Thyroid gland (tissue), 4 donors: ENCODE results near the gene HOXC11. TPM values are rescaled to one million over a fixed set of nuclear protein-coding genes. Genes with fewer than 3 reads are reported as not detected.

Experiments
- DNase-seq, 2 donors: peaks; one replicate each; pipeline ENCODE4 v3.0.0-alpha.2; 2019
- H3K27ac ChIP-seq, 3 donors: fragments of 200-600 bp; sonication (generic); 1 replicate in 2 of 3; 2 replicates in 1 of 3; pipeline ENCODE4 v1.5.1; 2016 to 2019; ENCODE audit warnings: mild to moderate bottlenecking in 1 of 3, moderate library complexity in 1 of 3
- H3K27me3 ChIP-seq: fragments of 200-600 bp; sonication (generic); one replicate; pipeline ENCODE4 v1.5.1; 2019
- H3K36me3 ChIP-seq, 2 donors: fragments of 200-600 bp; sonication (generic); one replicate each; pipeline ENCODE4 v1.5.1; 2016 to 2019
- H3K4me1 ChIP-seq, 2 donors: fragments of 200-600 bp; sonication (generic); one replicate each; pipeline ENCODE4 v1.5.1; 2017 to 2019
- H3K4me3 ChIP-seq, 3 donors: fragments of 200-600 bp; sonication (generic); replicated peaks in 1 of 3; 1 replicate in 2 of 3; 2 replicates in 1 of 3; pipeline ENCODE4 v1.5.1; 2016; ENCODE audit warnings: mild to moderate bottlenecking in 1 of 3
- H3K9me3 ChIP-seq: fragments of 200-600 bp; sonication (generic); one replicate; pipeline ENCODE4 v1.5.1; 2017
- POLR2A ChIP-seq, 2 donors: fragments of 450-650 bp; IDR thresholded peaks; one replicate each; pipeline ENCODE4 v1.6.1; 2017; ENCODE audit warnings: antibody characterized with exemption in 2 of 2, mild to moderate bottlenecking in 2 of 2, moderate library complexity in 1 of 2
- WGBS, 2 donors: methylation state at CpG; one replicate each; pipeline ENCODE4 v1.1.5; 2017; 5-methylcytosine and 5-hydroxymethylcytosine counted together
- intact Hi-C: fragments of 100-400 bp; cut with DNase I; formaldehyde crosslinking; loops from one replicate; pipeline ENCODE4 v1.15.1; 2023
- total RNA-seq, 4 donors: library from RNA; depleted of rRNA; stranded (reverse); fragments of >200 nt; gene quantifications; one replicate each; pipeline ENCODE4 v1.2.3, GENCODE V29; 2016
- TF ChIP-seq, protein P1 (sequence below), 6 experiments: fragments of 200-600 bp in 3 of 6; fragments of 450-650 bp in 3 of 6; sonication (generic) in 3 of 6; IDR thresholded peaks; one replicate each; pipeline ENCODE4 v1.5.1; 2016 to 2019; ENCODE audit warnings: antibody characterized with exemption in 6 of 6, mild to moderate bottlenecking in 2 of 6, inconsistent platforms in 1 of 6, moderate library complexity in 1 of 6

The HOXC11 gene
- total RNA-seq, 4 donors from 2014 or later = not detected

DNA sequence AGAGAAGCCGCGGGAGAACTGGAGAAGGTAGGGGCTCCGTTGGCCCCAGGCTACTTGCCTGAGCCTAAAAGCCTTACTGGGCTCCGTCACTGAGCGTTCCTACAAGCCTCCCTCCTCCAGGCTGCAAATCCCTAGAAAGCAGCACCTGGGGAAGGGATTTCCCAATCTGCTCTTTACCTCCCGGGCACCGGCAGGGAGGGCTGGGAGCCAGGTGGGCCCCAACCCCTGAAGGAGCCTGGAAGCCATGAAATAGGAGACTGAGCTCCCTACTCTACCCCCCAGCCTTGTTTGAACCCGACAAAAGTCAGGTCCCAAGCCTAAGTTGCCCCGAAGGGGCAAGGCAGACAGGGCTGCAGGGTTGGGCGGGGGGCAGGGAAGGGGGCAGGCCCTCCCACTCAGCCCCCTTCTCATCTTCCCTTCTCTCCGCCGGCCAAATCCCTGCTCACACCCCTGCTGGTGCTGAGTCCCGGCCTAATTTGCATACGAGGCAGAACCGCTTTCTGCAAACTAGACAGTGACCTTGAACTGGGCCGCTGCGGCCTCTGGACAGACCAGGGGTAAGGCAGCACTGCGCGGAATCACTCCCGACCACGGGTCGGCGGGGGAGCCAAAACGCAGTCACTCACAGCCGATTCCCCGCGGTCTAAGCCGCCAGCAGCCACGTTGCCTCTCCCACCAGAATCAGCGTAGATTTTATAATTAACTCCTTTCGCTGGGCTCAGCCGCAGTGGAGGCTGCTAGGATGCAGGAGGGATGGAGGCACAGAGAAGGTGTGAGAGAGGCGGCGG, 21.9 kb upstream of the HOXC11 start:
- TF ChIP-seq, protein P1, sequence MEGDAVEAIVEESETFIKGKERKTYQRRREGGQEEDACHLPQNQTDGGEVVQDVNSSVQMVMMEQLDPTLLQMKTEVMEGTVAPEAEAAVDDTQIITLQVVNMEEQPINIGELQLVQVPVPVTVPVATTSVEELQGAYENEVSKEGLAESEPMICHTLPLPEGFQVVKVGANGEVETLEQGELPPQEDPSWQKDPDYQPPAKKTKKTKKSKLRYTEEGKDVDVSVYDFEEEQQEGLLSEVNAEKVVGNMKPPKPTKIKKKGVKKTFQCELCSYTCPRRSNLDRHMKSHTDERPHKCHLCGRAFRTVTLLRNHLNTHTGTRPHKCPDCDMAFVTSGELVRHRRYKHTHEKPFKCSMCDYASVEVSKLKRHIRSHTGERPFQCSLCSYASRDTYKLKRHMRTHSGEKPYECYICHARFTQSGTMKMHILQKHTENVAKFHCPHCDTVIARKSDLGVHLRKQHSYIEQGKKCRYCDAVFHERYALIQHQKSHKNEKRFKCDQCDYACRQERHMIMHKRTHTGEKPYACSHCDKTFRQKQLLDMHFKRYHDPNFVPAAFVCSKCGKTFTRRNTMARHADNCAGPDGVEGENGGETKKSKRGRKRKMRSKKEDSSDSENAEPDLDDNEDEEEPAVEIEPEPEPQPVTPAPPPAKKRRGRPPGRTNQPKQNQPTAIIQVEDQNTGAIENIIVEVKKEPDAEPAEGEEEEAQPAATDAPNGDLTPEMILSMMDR (IDR thresholded peaks at IDR 0.05) = no peak
- TF ChIP-seq POLR2A (IDR thresholded peaks at IDR 0.05) = no peak
- Histone ChIP-seq H3K4me1 (peaks cover 5 to 14% of the 10 kb centered on the region in 2 donors), H3K9me3 (no peaks in the 10 kb centered on the region), H3K27me3 (peaks cover 67% of the 10 kb centered on the region), H3K27ac (no peak overlapping the region), H3K4me3 (no peak overlapping the region), H3K36me3 (no peaks in the 10 kb centered on the region)
- 5% methylated on average over 30 to 32 of the region's 34 CpGs for WGBS, 2 donors
- no peak for DNase-seq
- intact Hi-C loops = no loop called here

DNA sequence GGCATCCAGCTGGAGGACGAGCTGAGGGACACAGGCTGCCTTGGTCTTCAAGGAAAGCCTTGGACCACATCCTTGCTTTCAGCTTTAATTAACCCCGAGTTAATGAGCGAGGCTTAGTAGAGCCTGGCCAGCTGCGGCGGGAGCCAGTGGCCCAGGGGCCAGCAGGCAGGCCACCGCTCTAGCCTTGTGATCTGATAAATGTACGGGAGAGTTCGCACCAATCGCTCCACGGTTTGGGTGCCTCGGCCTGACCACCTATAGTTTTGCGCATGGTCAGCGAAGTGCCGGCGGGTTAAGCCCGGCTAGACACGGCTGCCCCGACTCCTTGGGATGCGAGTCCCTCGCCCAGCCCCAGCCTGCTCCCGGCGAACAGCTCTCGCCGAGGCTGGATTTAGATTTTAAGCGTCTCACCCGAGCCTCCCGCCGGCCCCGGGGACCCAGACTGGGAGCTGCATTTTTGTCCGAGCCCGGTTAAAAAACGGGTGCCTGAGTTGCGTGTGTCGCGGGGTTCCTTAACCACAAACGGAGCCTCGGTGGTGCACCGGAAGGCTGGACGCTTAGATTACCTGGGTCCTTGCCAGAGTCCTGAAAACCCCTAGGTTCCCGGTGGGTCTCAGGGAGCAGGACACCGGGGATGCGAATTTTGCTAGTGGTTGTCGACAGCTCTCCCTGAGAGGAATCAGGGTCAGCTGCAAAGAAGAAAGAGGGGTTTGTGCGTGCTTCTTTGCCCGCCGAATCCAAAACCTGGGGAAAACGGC, 21.2 kb upstream of the HOXC11 start:
- WGBS, 2 donors = 3 to 7% methylated on average over 38 to 43 of the region's 47 CpGs
- Histone ChIP-seq H3K36me3 (no peaks in the 10 kb centered on the region), H3K9me3 (no peaks in the 10 kb centered on the region), H3K4me3 (no peak overlapping the region), H3K27ac (no peak overlapping the region), H3K4me1 (peaks cover 5 to 14% of the 10 kb centered on the region in 2 donors), H3K27me3 (peaks cover 67% of the 10 kb centered on the region)
- DNase-seq = no peak
- no peak for TF ChIP-seq POLR2A (IDR thresholded peaks at IDR 0.05)
- TF ChIP-seq, protein P1 (IDR thresholded peaks at IDR 0.05) = no peak
- intact Hi-C loops = no loop called here

DNA sequence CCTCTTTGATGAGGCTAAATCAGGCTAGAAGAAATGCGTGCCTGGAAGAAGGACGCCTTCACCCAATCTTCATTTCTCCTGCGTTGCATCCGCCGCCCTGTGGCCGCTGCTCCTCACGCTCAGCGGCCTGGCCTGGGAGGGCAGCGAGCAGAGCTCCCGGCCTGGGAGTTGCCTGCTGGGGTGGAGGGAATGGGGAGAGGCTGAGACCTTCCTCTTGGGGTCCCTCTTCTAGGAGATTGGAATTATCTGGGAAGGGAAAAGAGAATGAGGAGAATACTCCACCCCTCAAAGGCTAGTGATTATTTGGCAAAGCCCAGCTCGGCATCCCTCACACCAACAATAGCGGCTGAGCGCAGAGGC, 20.6 kb upstream of the HOXC11 start:
- no peaks in the 10 kb centered on the region for H3K9me3 ChIP-seq
- WGBS, 2 donors = 9 to 21% methylated on average over 12 to 13 of the region's 13 CpGs
- H3K4me1 ChIP-seq = peaks cover 5 to 14% of the 10 kb centered on the region in 2 donors
- intact Hi-C loops = no loop called here
- no peak for TF ChIP-seq POLR2A (IDR thresholded peaks at IDR 0.05)
- TF ChIP-seq, protein P1 (IDR thresholded peaks at IDR 0.05) = no peak
- H3K36me3 ChIP-seq = no peaks in the 10 kb centered on the region
- no peak overlapping the region for H3K4me3 ChIP-seq
- no peak for DNase-seq
- no peak overlapping the region for H3K27ac ChIP-seq
- H3K27me3 ChIP-seq = peaks cover 70% of the 10 kb centered on the region

DNA sequence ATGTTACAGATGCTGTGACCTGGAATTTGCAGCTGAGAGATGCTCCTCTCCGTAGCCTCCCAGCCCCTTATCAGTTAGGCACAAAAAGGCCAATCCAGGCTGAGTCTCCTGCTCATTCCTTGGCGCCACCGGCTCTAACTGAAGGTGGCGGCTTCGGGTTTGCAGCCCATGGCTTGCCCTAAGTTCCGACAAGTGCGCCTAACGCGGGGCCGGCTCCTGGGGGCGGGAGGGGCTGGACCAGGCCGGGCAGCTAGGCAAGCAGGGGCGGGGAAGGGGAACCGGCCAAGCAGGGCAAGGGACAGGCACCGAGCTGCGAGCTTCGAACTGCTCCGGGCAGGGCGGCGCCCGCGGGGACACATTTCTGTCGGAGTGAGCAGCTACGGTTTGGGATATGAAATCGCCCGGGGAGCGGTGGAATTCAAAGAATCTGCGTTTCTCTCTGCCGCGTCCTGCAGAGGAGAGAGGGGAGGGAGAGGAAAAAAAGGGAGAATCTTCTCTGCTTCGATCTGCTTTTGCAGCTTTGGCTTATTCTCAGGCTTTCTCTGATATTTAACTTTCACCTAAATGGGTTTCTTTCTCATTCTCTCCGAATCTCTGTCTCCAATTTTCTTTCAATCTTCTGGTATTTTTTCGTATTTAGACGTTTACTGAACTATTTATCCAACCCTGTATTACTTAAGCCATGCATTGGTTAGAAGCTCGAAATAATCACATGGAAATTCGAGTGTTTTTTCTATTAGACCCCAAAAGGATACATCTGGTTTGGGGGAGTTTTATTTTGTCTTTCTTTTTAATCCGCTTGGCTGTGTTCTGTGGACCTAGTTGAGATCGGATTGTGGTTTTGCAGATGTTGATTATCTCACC, 19.8 kb upstream of the HOXC11 start:
- no peak for DNase-seq
- H3K36me3 ChIP-seq = no peaks in the 10 kb centered on the region

More for the DNA sequence above, 19.8 kb upstream of the HOXC11 start:
- H3K9me3 ChIP-seq = no peaks in the 10 kb centered on the region
- peaks cover 70% of the 10 kb centered on the region for H3K27me3 ChIP-seq
- intact Hi-C loops = no loop called here
- no peak overlapping the region for H3K4me3 ChIP-seq
- no peak overlapping the region for H3K27ac ChIP-seq
- WGBS, 2 donors = 8 to 10% methylated on average over 35 to 36 of the region's 38 CpGs
- no peak for TF ChIP-seq POLR2A (IDR thresholded peaks at IDR 0.05)
- TF ChIP-seq, protein P1 (IDR thresholded peaks at IDR 0.05) = no peak
- peaks cover 5 to 14% of the 10 kb centered on the region in 2 donors for H3K4me1 ChIP-seq
